ENCODE results near the gene PTGS1.

PTGS1 gene

DNA sequence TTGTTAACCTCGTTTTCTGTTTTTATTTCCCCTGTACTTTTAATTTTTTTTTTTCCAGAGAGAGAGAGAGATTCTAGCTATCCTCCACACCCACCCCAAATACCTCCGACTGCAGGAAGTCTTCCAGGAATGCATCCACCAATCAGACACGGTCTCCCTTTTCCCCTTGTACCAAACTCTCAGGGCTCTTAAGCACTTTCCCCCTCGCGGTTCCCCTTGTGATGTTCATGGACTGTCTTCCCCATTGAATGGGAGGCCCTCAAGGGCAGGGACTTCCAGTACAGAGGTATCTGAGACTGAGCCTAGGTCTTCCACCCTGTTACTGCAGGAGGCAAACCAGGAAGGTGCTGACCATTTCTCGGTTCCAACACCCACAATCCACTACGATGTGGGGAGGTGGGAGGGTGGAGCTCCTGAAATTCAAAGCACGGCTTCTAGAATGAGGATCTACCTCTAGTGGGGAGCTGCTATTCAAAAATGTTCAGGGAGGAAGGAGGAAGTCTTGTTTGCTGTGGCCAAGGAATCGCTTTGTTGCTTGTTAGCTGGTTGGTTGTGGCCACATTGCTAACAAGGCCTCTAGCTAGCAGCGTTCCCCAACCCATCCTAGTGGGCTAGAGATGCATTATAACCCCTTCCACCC is 37.5 kb upstream of the PTGS1 start:
- no peak overlapping the region for H3K9ac ChIP-seq
- H2AFZ ChIP-seq: no peak overlapping the region
- H3K4me3 ChIP-seq (ENCODE audit: low read depth, low read length): no peak overlapping the region

DNA sequence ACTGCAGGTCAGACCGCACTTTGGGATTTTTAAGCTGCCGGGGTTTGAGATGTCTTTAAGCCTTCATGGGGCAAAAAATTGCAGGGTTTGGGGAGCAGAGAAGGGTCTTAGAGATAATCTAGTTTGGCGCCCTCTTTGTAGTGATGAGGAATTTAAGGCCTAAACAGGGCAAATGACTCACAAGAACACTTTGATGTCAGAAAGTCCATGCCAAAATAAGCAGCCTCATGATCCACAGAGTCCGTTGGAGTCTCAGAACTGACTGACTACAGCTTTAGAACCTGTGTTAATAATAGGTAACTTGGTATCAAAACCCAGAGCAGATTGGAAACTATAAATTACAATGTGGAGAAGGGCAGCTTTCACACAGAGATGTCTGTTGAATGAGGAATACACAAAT is 35.9 kb upstream of the PTGS1 start:
- Histone ChIP-seq H3K27ac (no peak overlapping the region), H3K4me1 (no peaks in the 10 kb centered on the region), H3K9ac (no peak overlapping the region)

More for the DNA sequence above, 37.5 kb upstream of the PTGS1 start:
- Histone ChIP-seq H3K27ac (no peak overlapping the region), H3K79me2 (no peaks in the 10 kb centered on the region), H3K4me2 (ENCODE audit: low read length) (no peak overlapping the region), H3K9me3 (ENCODE audit: control insufficient read depth, low read length) (no peaks in the 10 kb centered on the region), H3K4me1 (no peaks in the 10 kb centered on the region), H3K27me3 (ENCODE audit: control insufficient read depth, insufficient read depth, low read length) (no peaks in the 10 kb centered on the region), H3K36me3 (ENCODE audit: control insufficient read depth, insufficient read depth, low read length) (no peaks in the 10 kb centered on the region)
- TF ChIP-seq, protein P1, sequence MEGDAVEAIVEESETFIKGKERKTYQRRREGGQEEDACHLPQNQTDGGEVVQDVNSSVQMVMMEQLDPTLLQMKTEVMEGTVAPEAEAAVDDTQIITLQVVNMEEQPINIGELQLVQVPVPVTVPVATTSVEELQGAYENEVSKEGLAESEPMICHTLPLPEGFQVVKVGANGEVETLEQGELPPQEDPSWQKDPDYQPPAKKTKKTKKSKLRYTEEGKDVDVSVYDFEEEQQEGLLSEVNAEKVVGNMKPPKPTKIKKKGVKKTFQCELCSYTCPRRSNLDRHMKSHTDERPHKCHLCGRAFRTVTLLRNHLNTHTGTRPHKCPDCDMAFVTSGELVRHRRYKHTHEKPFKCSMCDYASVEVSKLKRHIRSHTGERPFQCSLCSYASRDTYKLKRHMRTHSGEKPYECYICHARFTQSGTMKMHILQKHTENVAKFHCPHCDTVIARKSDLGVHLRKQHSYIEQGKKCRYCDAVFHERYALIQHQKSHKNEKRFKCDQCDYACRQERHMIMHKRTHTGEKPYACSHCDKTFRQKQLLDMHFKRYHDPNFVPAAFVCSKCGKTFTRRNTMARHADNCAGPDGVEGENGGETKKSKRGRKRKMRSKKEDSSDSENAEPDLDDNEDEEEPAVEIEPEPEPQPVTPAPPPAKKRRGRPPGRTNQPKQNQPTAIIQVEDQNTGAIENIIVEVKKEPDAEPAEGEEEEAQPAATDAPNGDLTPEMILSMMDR (IDR thresholded peaks at IDR 0.05): no peak

DNA sequence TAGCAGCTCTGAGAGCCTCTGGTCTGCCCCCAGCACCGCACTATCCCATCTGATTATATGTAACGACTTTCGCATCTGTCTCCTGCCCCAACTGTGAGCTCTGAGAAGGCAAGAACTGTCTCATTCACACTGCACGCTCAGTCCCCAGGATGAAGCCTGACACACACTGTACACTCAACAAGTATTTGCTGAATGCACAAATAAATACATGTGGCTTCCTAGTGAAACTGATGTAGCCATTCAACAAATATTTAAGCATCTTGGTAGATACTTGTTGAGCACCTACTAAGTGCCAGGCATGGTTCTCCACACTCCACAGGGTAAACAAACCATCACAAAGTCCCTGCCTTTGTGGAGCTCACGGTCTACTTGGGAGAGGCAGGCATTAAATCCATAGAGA is 34.6 kb upstream of the PTGS1 start:
- no peak overlapping the region for H3K27ac ChIP-seq
- H3K79me2 ChIP-seq: no peaks in the 10 kb centered on the region
- no peaks in the 10 kb centered on the region for H3K27me3 ChIP-seq (ENCODE audit: control insufficient read depth, insufficient read depth, low read length)
- no peak overlapping the region for H3K4me2 ChIP-seq (ENCODE audit: low read length)
- H2AFZ ChIP-seq: no peak overlapping the region
- H3K9me3 ChIP-seq (ENCODE audit: control insufficient read depth, low read length): no peaks in the 10 kb centered on the region
- H3K4me1 ChIP-seq: no peaks in the 10 kb centered on the region
- TF ChIP-seq, protein P1 (IDR thresholded peaks at IDR 0.05): no peak
- no peaks in the 10 kb centered on the region for H3K36me3 ChIP-seq (ENCODE audit: control insufficient read depth, insufficient read depth, low read length)
- H3K4me3 ChIP-seq (ENCODE audit: low read depth, low read length): no peak overlapping the region
- no peak overlapping the region for H3K9ac ChIP-seq

More for the DNA sequence above, 35.9 kb upstream of the PTGS1 start:
- no peak overlapping the region for H3K4me3 ChIP-seq (ENCODE audit: low read depth, low read length)
- H3K79me2 ChIP-seq: no peaks in the 10 kb centered on the region
- H2AFZ ChIP-seq: no peak overlapping the region
- no peaks in the 10 kb centered on the region for H3K9me3 ChIP-seq (ENCODE audit: control insufficient read depth, low read length)
- no peaks in the 10 kb centered on the region for H3K36me3 ChIP-seq (ENCODE audit: control insufficient read depth, insufficient read depth, low read length)
- TF ChIP-seq, protein P1 (IDR thresholded peaks at IDR 0.05): no peak
- no peak overlapping the region for H3K4me2 ChIP-seq (ENCODE audit: low read length)
- no peaks in the 10 kb centered on the region for H3K27me3 ChIP-seq (ENCODE audit: control insufficient read depth, insufficient read depth, low read length)

DNA sequence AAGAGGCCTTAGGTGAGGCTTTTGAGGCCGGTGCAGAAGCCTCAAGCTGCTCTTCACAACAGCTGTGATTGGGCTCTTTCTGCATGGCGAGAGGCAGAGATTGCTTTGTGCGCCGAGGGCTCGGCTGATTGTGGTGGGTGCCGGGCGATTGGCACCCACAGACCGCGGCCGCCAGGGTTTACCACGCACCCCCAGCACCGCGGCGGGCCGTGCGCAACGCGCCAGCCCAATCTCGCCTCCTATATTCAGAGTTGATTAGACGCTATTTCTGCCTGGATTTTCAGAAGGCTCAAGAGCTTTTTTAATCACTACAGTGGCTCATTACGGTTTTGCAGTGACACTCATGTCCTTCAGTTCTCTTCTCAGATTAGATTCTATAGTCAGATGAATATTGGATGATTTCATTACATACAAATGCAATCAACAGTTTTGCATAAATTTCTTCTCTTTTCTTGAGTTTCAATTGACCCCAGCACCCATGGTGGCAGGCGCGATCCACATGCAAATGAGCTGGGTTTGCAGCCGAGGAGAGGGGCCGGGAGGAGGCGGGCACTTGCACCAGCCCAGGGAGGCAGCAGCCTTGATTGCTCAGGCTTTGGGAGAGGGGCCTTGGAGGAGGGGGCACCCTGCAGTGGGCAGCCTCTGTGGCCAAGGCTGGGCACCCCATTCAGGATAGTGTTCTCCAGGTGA is 33.8 kb upstream of the PTGS1 start:
- Histone ChIP-seq H3K27ac (no peak overlapping the region), H3K4me1 (no peaks in the 10 kb centered on the region), H3K4me2 (ENCODE audit: low read length) (no peak overlapping the region), H2AFZ (no peak overlapping the region), H3K4me3 (ENCODE audit: low read depth, low read length) (no peak overlapping the region), H3K9ac (no peak overlapping the region), H3K9me3 (ENCODE audit: control insufficient read depth, low read length) (no peaks in the 10 kb centered on the region), H3K36me3 (ENCODE audit: control insufficient read depth, insufficient read depth, low read length) (no peaks in the 10 kb centered on the region), H3K27me3 (ENCODE audit: control insufficient read depth, insufficient read depth, low read length) (no peaks in the 10 kb centered on the region), H3K79me2 (no peaks in the 10 kb centered on the region)
- TF ChIP-seq, protein P1 (IDR thresholded peaks at IDR 0.05): no peak

DNA sequence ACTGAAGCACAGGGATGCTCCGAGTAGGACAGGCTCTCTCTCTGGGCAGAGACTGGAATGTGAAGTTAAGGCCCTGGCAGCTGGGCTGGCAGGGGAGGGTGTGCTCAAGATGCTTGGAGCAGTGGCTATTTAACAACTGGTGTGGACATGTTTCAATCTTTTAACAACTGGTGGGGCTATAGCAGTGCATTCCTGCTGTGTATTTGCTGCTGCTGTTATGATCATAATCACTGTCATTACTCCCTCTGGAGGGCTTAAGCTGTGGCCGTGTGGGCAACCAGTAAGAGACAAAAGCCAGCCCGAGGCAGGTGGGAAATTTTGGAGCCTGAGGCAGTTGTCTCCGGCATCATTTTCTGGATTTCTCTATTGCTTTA is 33.3 kb upstream of the PTGS1 start:
- no peak overlapping the region for H3K27ac ChIP-seq
- no peak overlapping the region for H3K9ac ChIP-seq
- no peaks in the 10 kb centered on the region for H3K36me3 ChIP-seq (ENCODE audit: control insufficient read depth, insufficient read depth, low read length)
- H3K4me3 ChIP-seq (ENCODE audit: low read depth, low read length): no peak overlapping the region
- no peaks in the 10 kb centered on the region for H3K27me3 ChIP-seq (ENCODE audit: control insufficient read depth, insufficient read depth, low read length)
- no peaks in the 10 kb centered on the region for H3K4me1 ChIP-seq
- TF ChIP-seq, protein P1 (IDR thresholded peaks at IDR 0.05): no peak
- H3K4me2 ChIP-seq (ENCODE audit: low read length): no peak overlapping the region
- H2AFZ ChIP-seq: no peak overlapping the region
- H3K9me3 ChIP-seq (ENCODE audit: control insufficient read depth, low read length): no peaks in the 10 kb centered on the region
- H3K79me2 ChIP-seq: no peaks in the 10 kb centered on the region
